Stimulated activated CD4-positive, alpha-beta T cell treated with anti-CD3 and anti-CD28 coated beads, Interleukin-15, amount 100 ng/mL, for 1 hour (primary cell): ENCODE measurements around the gene FRMD7.
"Not testable (repeated sequence)": the region's sequence is repeated elsewhere in the genome, so short reads cannot be mapped to it uniquely, and the experiment has no call there.

Experiments
- DNase-seq, 2 donors: peaks; one replicate each; pipeline ENCODE4 v3.0.0-alpha.2; 2020; ENCODE audit warnings: low read depth in 1 of 2, low spot score in 1 of 2

The FRMD7 gene

GRCh38 chrX:132093239-132093860 lies 34.5 kb downstream of the FRMD7 start:
- no peak for DNase-seq

GRCh38 chrX:132092439-132093065 lies 35.3 kb downstream of the FRMD7 start:
- DNase-seq: no peak

GRCh38 chrX:132090403-132091159 lies 37.2 kb downstream of the FRMD7 start:
- DNase-seq: no peak

- no peak for DNase-seq
Measured at GRCh38 chrX:132088864-132089263, 39.0 kb downstream of the FRMD7 start.

GRCh38 chrX:132086672-132087071 lies 41.1 kb downstream of the FRMD7 start:
- no peak for DNase-seq

GRCh38 chrX:132085786-132086185 lies 42.0 kb downstream of the FRMD7 start:
- DNase-seq: no peak

- DNase-seq: no peak
Measured at GRCh38 chrX:132077912-132078311, 49.9 kb downstream of the FRMD7 start.

- no peak for DNase-seq
Measured at GRCh38 chrX:132077414-132077813, 50.4 kb downstream of the FRMD7 start.

- DNase-seq: no peak
Measured at GRCh38 chrX:132071254-132071653, 56.6 kb downstream of the FRMD7 start.

GRCh38 chrX:132068405-132068804 lies 59.4 kb downstream of the FRMD7 start:
- no peak for DNase-seq

GRCh38 chrX:132063862-132064261 lies 64.0 kb downstream of the FRMD7 start:
- DNase-seq: no peak

- DNase-seq: no peak
Measured at GRCh38 chrX:132063334-132063733, 64.5 kb downstream of the FRMD7 start.

GRCh38 chrX:132059973-132060540 lies 67.8 kb downstream of the FRMD7 start:
- no peak for DNase-seq

GRCh38 chrX:132058975-132059374 lies 68.8 kb downstream of the FRMD7 start:
- no peak for DNase-seq

GRCh38 chrX:132058050-132058449 lies 69.8 kb downstream of the FRMD7 start:
- no peak for DNase-seq

GRCh38 chrX:132051778-132052177 lies 76.0 kb downstream of the FRMD7 start:
- DNase-seq: not testable (repeated sequence)

GRCh38 chrX:132046533-132046932 lies 81.3 kb downstream of the FRMD7 start:
- DNase-seq: no peak

- no peak for DNase-seq
Measured at GRCh38 chrX:132045456-132045855, 82.4 kb downstream of the FRMD7 start.

GRCh38 chrX:132044953-132045352 lies 82.9 kb downstream of the FRMD7 start:
- no peak for DNase-seq

GRCh38 chrX:132043977-132044376 lies 83.8 kb downstream of the FRMD7 start:
- no peak for DNase-seq

- DNase-seq: no peak
Measured at GRCh38 chrX:132041015-132041414, 86.8 kb downstream of the FRMD7 start.

- DNase-seq: no peak
Measured at GRCh38 chrX:132040066-132040465, 87.8 kb downstream of the FRMD7 start.
